ENCODE measurements around the gene CLSTN1. TPM values are rescaled to one million over a fixed set of nuclear protein-coding genes. Genes with fewer than 3 reads are reported as not detected.
A peak's percentile ranks its signal among the peaks of the same experiment; 100 is the strongest.

CLSTN1 gene
- total and polyA plus RNA-seq, 2 of the 13 experiments (the other 11 are each of a cell fraction or from before 2014, with no cell fraction given), result 19.7 to 29.8 TPM

DNA sequence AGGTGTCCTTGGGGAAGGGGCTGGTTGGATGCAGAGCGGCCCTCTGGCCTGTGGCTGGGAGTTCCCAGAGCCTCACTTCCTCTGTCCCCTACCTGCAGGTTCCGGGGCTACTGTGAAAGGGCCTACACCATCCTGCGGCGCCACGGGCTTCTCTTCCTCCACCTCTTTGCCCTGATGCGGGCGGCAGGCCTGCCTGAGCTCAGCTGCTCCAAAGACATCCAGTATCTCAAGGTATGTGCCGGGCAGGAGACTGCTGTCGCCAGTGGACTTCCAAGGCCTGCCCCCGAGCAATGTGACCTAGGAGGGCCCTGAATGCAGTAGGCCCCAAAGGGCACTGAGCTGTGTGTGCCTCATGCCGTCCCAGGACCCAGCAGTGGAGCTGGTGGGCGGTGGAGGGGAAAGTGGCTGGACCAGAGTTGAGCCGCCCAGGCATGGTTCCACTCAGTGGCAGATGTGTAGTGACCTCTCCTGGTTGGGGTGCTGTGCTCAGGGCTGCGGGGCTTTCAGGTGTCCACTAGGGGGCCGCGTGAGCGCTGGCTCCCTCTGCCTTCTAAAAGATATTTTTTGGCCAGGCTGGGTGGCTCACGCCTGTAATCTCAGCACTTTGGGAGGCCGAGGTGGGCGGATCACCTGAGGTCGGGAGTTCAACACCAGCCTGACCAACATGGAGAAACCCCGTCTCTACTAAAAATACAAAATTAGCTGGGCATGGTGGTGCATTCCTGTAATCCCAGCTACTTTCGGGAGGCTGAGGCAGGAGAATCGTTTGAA is 98.9 kb downstream of the CLSTN1 start:
- Histone ChIP-seq H3K9me3 (ENCODE audit: low read length) (peaks cover 12% of the 10 kb centered on the region; the same call in 1 of the 2 replicates), H3K27me3 (ENCODE audit: control insufficient read depth in 1 of 2, insufficient read depth in 2 of 2, low read length in 2 of 2) (no peaks in the 10 kb centered on the region), H3K27ac (ENCODE audit: extremely low read length, insufficient read depth, low read length) (no peak overlapping the region), H4K20me1 (ENCODE audit: insufficient read depth, low read length) (no peaks in the 10 kb centered on the region), H3K4me3 (replicated peaks in 1 of 3; ENCODE audit: insufficient read depth in 1 of 3, low read depth in 2 of 3, low read length in 3 of 3) (no peak overlapping the region), H3K9ac (ENCODE audit: insufficient read depth, low read depth, low read length) (no peak overlapping the region), H3K36me3 (replicated peaks in 1 of 2; ENCODE audit: control insufficient read depth in 1 of 2, insufficient read depth in 2 of 2, low read length in 2 of 2) (peaks cover 39 to 64% of the 10 kb centered on the region in 2 experiments), H3K4me1 (ENCODE audit: insufficient read depth, low read length) (no peaks in the 10 kb centered on the region), H2AFZ (ENCODE audit: low read length) (no peak overlapping the region), H3K4me2 (ENCODE audit: low read depth, low read length) (no peak overlapping the region), H3K79me2 (ENCODE audit: insufficient read depth, low read length) (no peaks in the 10 kb centered on the region)
- FAIRE-seq, result peak; percentile 60
- ChIA-PET POLR2A (no interaction called here), CTCF (ENCODE audit: low intra/inter-chr PET ratio, low total read pairs) (interaction anchor here (0.6 to 2.3 kb wide), 4 partner anchors 18 to 98 kb away, joined by 3 to 22 read pairs (median 8); no protein-coding TSS in a partner anchor)
- peak; percentile 89 for ATAC-seq
- peak; percentile 58 for DNase-seq (ENCODE audit: low spot score)
- 98% methylated on average over 9 of the region's 24 CpGs for WGBS (ENCODE audit: low lambda C conversion rate)
- BruUV-seq (replicated peaks), result no TSS peak
- intact Hi-C loops (cut with micrococcal nuclease; ENCODE audit: unreplicated experiment) (no loop called here), in situ Hi-C loops (cut with HindIII; ENCODE audit: extremely low pct_ligation_motif_present, low pct_unique_long_range_greater_than_20kb) (no loop called here)
- no peak for TF ChIP-seq HNRNPUL1 (IDR thresholded peaks at IDR 0.05; ENCODE audit: low read depth, low read length)
- 0 out of 2 replicates have a peak, but pooled peaks have one; percentile 19 for TF ChIP-seq ZNF891 (CRISPR knock-in tag; IDR thresholded peaks at IDR 0.05)
- peak; percentile 36; the same call in 1 of the 2 replicates for TF ChIP-seq ZFX (CRISPR knock-in tag; IDR thresholded peaks at IDR 0.05; ENCODE audit: low read depth)
- TF ChIP-seq ZSCAN9 (CRISPR knock-in tag; IDR thresholded peaks at IDR 0.05; ENCODE audit: borderline replicate concordance), result no peak
- no peak for TF ChIP-seq MTF2 (CRISPR knock-in tag; IDR thresholded peaks at IDR 0.05; ENCODE audit: borderline replicate concordance)
- 0 out of 2 replicates have a peak, but pooled peaks have one; percentile 13 for TF ChIP-seq ZNF768 (CRISPR knock-in tag; IDR thresholded peaks at IDR 0.05)
- no peak for TF ChIP-seq TCF12 (IDR thresholded peaks at IDR 0.05)
- no peak for TF ChIP-seq TCF12 (CRISPR knock-in tag; IDR thresholded peaks at IDR 0.05)
- TF ChIP-seq ZSCAN25 (CRISPR knock-in tag; IDR thresholded peaks at IDR 0.05), result no peak
- TF ChIP-seq AKAP8 (CRISPR knock-in tag; IDR thresholded peaks at IDR 0.05), result no peak
- TF ChIP-seq ZNF777 (CRISPR knock-in tag; IDR thresholded peaks at IDR 0.05), result no peak
- TF ChIP-seq, protein P1, sequence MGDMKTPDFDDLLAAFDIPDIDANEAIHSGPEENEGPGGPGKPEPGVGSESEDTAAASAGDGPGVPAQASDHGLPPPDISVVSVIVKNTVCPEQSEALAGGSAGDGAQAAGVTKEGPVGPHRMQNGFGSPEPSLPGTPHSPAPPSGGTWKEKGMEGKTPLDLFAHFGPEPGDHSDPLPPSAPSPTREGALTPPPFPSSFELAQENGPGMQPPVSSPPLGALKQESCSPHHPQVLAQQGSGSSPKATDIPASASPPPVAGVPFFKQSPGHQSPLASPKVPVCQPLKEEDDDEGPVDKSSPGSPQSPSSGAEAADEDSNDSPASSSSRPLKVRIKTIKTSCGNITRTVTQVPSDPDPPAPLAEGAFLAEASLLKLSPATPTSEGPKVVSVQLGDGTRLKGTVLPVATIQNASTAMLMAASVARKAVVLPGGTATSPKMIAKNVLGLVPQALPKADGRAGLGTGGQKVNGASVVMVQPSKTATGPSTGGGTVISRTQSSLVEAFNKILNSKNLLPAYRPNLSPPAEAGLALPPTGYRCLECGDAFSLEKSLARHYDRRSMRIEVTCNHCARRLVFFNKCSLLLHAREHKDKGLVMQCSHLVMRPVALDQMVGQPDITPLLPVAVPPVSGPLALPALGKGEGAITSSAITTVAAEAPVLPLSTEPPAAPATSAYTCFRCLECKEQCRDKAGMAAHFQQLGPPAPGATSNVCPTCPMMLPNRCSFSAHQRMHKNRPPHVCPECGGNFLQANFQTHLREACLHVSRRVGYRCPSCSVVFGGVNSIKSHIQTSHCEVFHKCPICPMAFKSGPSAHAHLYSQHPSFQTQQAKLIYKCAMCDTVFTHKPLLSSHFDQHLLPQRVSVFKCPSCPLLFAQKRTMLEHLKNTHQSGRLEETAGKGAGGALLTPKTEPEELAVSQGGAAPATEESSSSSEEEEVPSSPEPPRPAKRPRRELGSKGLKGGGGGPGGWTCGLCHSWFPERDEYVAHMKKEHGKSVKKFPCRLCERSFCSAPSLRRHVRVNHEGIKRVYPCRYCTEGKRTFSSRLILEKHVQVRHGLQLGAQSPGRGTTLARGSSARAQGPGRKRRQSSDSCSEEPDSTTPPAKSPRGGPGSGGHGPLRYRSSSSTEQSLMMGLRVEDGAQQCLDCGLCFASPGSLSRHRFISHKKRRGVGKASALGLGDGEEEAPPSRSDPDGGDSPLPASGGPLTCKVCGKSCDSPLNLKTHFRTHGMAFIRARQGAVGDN (CRISPR knock-in tag; IDR thresholded peaks at IDR 0.05), result peak; percentile 58
- TF ChIP-seq TAF1 (CRISPR knock-in tag; IDR thresholded peaks at IDR 0.05), result no peak
- TF ChIP-seq NFYC (CRISPR knock-in tag; IDR thresholded peaks at IDR 0.05), result no peak
- TF ChIP-seq, protein P2, sequence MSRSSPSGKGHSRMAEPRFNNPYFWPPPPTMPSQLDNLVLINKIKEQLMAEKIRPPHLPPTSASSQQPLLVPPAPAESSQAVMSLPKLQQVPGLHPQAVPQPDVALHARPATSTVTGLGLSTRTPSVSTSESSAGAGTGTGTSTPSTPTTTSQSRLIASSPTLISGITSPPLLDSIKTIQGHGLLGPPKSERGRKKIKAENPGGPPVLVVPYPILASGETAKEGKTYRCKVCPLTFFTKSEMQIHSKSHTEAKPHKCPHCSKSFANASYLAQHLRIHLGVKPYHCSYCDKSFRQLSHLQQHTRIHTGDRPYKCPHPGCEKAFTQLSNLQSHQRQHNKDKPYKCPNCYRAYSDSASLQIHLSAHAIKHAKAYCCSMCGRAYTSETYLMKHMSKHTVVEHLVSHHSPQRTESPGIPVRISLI (CRISPR knock-in tag; IDR thresholded peaks at IDR 0.05; ENCODE audit: borderline replicate concordance), result no peak
- TF ChIP-seq NONO (IDR thresholded peaks at IDR 0.05), result no peak
- TF ChIP-seq NONO (CRISPR knock-in tag; conservative IDR thresholded peaks at IDR 0.05), result no peak; the same call in 1 of the 2 replicates
- no peak for TF ChIP-seq ZSCAN12 (CRISPR knock-in tag; IDR thresholded peaks at IDR 0.05)

Data from HepG2 (cell line).